ENCODE measurements around the gene METTL1.

METTL1 gene

GRCh38 chr12:57737467-57738460 lies 34.1 kb downstream of the METTL1 start:
- Histone ChIP-seq H3K9ac (ENCODE audit: low read depth, low read length) (no peak overlapping the region), H3K4me3 (ENCODE audit: low read depth in 1 of 2, low read length in 2 of 2) (no peak overlapping the region), H3K79me2 (ENCODE audit: insufficient read depth, low read length) (peaks cover 32% of the 10 kb centered on the region), H3K27me3 (ENCODE audit: insufficient read depth, low read length, poor library complexity) (no peaks in the 10 kb centered on the region), H3K9me3 (ENCODE audit: insufficient read depth, low read length, severe bottlenecking) (no peaks in the 10 kb centered on the region), H3K27ac (ENCODE audit: low read length) (no peak overlapping the region), H2AFZ (ENCODE audit: low read depth, low read length) (no peak overlapping the region), H3K36me3 (ENCODE audit: insufficient read depth, low read length) (peaks cover 30% of the 10 kb centered on the region), H4K20me1 (ENCODE audit: insufficient read depth, low read length) (peaks cover 21% of the 10 kb centered on the region), H3K4me2 (ENCODE audit: insufficient read depth, low read length) (no peak overlapping the region), H3K4me1 (ENCODE audit: insufficient read depth, low read length) (peaks cover 39% of the 10 kb centered on the region)
- DNase-seq (no peak), ATAC-seq (ENCODE audit: insufficient read depth, low read depth) (no peak)
- TF ChIP-seq, protein P1, sequence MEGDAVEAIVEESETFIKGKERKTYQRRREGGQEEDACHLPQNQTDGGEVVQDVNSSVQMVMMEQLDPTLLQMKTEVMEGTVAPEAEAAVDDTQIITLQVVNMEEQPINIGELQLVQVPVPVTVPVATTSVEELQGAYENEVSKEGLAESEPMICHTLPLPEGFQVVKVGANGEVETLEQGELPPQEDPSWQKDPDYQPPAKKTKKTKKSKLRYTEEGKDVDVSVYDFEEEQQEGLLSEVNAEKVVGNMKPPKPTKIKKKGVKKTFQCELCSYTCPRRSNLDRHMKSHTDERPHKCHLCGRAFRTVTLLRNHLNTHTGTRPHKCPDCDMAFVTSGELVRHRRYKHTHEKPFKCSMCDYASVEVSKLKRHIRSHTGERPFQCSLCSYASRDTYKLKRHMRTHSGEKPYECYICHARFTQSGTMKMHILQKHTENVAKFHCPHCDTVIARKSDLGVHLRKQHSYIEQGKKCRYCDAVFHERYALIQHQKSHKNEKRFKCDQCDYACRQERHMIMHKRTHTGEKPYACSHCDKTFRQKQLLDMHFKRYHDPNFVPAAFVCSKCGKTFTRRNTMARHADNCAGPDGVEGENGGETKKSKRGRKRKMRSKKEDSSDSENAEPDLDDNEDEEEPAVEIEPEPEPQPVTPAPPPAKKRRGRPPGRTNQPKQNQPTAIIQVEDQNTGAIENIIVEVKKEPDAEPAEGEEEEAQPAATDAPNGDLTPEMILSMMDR (IDR thresholded peaks at IDR 0.05; ENCODE audit: borderline replicate concordance, extremely low read depth, low read length, poor library complexity, severe bottlenecking), result no peak
- TF ChIP-seq EZH2 (IDR thresholded peaks at IDR 0.05; ENCODE audit: borderline replicate concordance, low read depth, low read length, severe bottlenecking), result no peak

DNA sequence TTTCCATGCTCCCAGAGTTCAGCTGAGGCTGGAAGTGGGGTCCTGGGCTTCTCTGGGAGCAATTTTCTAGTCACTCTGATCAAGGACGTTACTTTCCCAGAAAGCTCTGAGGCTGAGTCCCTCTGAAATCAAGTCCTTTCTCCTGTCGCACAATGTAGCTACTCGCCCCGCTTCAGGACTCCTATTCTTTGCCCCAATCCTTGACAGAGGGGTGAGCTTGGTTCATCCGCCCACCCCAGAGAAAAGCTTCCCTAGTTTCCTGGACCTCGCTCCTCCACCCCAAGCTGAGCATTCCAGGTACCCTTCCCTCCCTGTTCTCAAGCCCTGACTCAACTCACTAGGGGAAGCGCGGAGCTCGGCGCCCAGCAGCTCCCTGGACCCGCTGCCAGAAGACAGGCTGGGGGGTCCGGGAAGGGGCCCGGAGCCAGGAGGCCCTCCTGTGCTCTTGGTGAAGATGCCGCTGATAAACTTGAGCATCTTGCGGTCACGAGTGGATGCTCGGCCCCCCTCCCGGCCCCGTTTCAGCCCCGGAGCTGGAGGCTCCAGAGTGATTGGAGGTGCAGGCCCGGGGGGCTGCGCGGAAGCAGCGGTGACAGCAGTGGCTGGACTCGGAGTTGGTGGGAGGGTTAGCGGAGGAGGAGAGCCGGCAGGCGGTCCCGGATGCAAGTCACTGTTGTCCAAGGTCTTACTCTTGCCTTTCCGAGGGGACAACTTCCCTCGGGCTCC lies 35.0 kb downstream of the METTL1 start:
- no peak overlapping the region for H3K27ac ChIP-seq (ENCODE audit: low read length)
- H3K4me1 ChIP-seq (ENCODE audit: insufficient read depth, low read length), result peaks cover 31% of the 10 kb centered on the region
- DNase-seq (no peak), ATAC-seq (ENCODE audit: insufficient read depth, low read depth) (no peak)
- TF ChIP-seq, protein P1 (IDR thresholded peaks at IDR 0.05; ENCODE audit: borderline replicate concordance, extremely low read depth, low read length, poor library complexity, severe bottlenecking), result no peak
- no peak for TF ChIP-seq EZH2 (IDR thresholded peaks at IDR 0.05; ENCODE audit: borderline replicate concordance, low read depth, low read length, severe bottlenecking)
- H3K9me3 ChIP-seq (ENCODE audit: insufficient read depth, low read length, severe bottlenecking), result no peaks in the 10 kb centered on the region
- H3K27me3 ChIP-seq (ENCODE audit: insufficient read depth, low read length, poor library complexity), result no peaks in the 10 kb centered on the region
- H3K4me2 ChIP-seq (ENCODE audit: insufficient read depth, low read length), result no peak overlapping the region
- peaks cover 21% of the 10 kb centered on the region for H4K20me1 ChIP-seq (ENCODE audit: insufficient read depth, low read length)
- no peak overlapping the region for H2AFZ ChIP-seq (ENCODE audit: low read depth, low read length)
- peaks cover 32% of the 10 kb centered on the region for H3K79me2 ChIP-seq (ENCODE audit: insufficient read depth, low read length)
- H3K36me3 ChIP-seq (ENCODE audit: insufficient read depth, low read length), result peaks cover 39% of the 10 kb centered on the region
- H3K9ac ChIP-seq (ENCODE audit: low read depth, low read length), result no peak overlapping the region
- H3K4me3 ChIP-seq (ENCODE audit: low read depth in 1 of 2, low read length in 2 of 2), result no peak overlapping the region

DNA sequence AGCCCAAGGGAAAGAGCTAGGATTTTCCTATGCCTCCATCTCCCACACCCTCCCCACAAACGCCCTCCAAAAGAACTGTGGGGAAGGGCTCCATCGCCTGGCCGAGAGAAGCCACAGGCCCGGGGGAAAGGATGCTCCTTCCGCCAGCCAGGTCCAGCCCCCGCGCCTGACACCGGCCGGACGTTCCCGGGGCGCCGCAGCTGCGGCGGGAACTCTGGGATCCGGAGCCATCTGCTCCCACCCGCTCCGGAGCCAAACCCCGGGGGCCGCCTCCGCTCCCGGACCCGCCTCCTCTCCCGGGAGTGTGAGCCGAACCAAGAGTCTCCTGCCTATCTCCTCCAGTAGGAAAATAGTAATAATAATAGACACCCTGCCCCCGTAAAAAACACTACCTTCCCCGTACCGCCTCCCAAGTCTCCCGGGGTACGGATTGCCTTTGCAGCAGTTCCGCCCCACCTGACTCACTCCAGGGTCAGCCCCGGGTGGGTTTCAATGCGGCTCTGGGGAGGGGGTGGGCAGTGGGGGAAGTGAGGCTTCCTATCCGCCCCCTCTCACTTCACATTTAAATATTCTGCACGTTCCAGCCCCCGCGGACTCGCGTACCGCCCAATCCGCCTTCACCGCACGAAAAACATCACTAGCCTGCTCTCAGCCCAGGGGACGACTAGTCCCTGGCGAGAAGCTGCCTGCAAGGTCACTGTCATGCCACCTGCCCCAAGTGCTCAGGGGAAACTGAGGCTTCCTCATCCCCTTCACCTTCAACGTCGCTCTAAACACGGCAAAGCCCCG lies 35.8 kb downstream of the METTL1 start:
- no peak for ATAC-seq (ENCODE audit: insufficient read depth, low read depth)
- H4K20me1 ChIP-seq (ENCODE audit: insufficient read depth, low read length), result peaks cover 21% of the 10 kb centered on the region
- H3K4me3 ChIP-seq (ENCODE audit: low read depth in 1 of 2, low read length in 2 of 2), result no peak overlapping the region
- H3K4me2 ChIP-seq (ENCODE audit: insufficient read depth, low read length), result no peak overlapping the region
- no peak for DNase-seq
- no peak overlapping the region for H3K9ac ChIP-seq (ENCODE audit: low read depth, low read length)
- no peaks in the 10 kb centered on the region for H3K27me3 ChIP-seq (ENCODE audit: insufficient read depth, low read length, poor library complexity)
- no peak overlapping the region for H3K27ac ChIP-seq (ENCODE audit: low read length)
- no peaks in the 10 kb centered on the region for H3K9me3 ChIP-seq (ENCODE audit: insufficient read depth, low read length, severe bottlenecking)
- peaks cover 47% of the 10 kb centered on the region for H3K36me3 ChIP-seq (ENCODE audit: insufficient read depth, low read length)
- peaks cover 23% of the 10 kb centered on the region for H3K4me1 ChIP-seq (ENCODE audit: insufficient read depth, low read length)
- no peak for TF ChIP-seq EZH2 (IDR thresholded peaks at IDR 0.05; ENCODE audit: borderline replicate concordance, low read depth, low read length, severe bottlenecking)
- TF ChIP-seq, protein P1 (IDR thresholded peaks at IDR 0.05; ENCODE audit: borderline replicate concordance, extremely low read depth, low read length, poor library complexity, severe bottlenecking), result no peak
- peaks cover 24% of the 10 kb centered on the region for H3K79me2 ChIP-seq (ENCODE audit: insufficient read depth, low read length)
- H2AFZ ChIP-seq (ENCODE audit: low read depth, low read length), result no peak overlapping the region
